Brain pericyte (primary cell): Measurements from ENCODE around the gene CCDC178.
"Not testable (repeated sequence)": the region's sequence is repeated elsewhere in the genome, so short reads cannot be mapped to it uniquely, and the experiment has no call there.

ENCODE experiments used
- DNase-seq: peaks from one replicate; pipeline ENCODE4 v3.0.0-alpha.2; 2012; ENCODE audit warnings: low read depth, low spot score

The CCDC178 gene

DNA sequence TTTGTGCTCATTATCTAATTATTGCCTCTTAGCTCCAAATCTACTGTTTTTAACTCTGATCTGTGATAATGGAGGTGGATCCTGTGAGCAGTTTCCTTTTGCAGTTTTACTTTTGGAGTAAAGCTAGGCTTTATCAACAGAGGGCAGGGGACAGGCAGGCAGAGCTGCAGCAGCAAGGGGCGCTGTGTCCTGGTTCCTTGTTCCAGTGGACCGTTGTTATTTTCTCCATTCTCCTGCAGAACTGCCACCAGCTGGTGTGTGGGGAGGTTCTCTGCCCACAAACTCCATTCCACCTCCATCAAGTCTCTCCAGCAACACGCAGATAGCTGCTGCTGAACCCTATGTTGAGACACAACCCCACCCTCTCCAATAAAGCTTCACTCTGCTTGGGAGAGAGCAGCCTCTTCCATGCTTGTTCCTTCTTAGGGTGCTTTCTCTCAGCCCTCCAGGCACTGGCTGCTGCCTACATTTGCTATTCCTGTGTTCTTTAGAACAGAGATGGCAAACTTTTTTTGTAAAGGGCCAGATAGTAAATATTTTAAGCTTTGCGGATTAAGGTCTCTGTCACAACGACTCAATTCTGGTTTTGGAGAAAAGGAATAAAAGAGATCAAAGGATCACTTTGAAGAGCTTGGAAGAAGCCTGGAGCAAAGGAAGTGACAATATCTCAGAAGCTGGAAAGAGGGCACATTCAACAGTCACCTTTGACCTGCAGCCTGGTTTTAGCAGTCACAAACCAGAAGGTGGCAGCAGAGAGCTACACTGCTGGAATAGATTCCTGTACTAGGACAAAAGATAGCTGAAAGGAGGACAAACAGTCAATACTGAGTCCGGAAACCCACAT is 208.8 kb downstream of the CCDC178 start:
- DNase-seq = peak; percentile 21

DNA sequence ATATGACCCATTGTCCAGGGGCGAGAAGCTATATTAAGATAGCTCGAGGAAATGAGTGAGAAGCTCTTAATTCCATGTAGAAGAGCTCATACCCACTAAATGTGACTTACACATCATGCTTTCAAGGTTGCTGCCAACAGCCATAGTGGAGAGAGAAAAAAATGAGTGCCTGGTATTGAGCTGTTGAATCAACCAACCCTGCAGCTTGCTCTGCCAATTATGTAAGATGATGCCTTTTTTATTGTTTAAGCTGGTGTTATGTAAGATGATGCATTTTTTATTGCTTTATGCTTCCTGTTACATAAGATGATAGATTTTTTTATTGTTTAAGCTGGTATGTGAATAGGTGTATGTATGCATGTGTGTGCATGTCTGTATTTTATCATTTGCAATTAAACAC is 228.2 kb downstream of the CCDC178 start:
- no peak for DNase-seq

DNA sequence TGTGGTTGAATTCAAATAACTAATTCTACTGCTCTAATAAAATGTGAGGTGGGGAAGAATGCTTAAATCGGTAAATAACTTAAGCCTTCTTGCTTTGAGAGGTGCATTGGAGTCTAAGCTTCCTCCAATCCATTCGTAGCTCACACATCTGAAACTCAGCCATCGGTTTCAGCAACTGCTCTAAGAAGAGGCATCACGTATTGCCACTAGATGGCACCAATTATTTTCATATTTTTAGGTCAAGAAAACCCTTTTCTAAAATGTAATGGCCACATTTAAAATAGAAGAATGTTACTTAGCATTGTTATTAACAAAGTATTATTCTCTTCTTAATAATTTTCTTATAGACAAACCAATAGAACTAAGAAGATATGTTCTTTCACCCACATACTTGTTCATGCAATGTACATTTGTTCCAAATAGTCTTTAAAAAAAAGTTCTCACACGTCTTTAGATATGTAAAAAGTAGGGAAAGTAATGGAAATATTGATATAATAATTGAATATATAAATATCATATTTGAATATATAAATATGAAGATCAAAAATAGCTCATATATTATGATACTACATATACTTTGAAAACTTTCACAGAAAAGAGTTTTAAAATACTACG is 229.8 kb downstream of the CCDC178 start:
- DNase-seq = no peak

DNA sequence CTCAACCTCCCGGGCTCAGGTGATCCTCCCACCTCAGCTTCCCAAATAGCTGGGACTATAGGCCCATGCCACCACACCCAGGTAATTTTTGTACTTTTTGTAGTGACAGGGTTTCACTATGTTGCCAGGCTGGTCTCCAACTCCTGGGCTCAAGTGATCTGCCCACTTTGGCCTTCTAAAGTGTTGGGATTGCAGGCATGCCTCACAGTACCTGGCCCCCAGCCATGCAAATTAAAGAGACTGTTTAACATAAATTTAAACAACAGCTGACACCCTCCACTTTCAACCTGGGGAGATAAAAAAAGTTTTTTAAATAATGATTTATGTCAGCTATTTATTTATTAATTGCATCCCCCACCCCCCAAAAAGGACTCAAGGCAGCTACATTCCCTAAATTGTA is 234.7 kb downstream of the CCDC178 start:
- no peak for DNase-seq

DNA sequence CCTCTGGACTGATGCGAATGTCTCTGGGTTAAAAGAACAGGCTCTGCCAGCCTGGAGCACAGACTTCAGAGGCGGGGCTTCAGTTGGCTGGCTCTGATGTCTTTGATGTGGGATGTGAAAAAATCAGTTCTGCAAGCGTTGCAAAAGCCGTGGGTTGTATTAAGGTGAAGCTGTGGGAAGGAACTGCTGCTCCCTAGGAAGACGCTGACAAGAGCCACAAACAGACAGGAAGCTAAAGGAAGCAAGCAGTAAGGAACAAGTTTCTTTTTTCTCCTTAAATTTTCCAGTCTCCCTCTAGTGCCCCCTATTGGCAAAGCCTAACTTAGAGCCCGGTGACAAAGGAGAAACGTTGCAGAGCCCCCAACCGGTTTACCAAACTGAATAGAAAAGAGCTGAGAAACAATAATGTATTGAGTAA is 239.0 kb downstream of the CCDC178 start:
- DNase-seq = no peak

DNA sequence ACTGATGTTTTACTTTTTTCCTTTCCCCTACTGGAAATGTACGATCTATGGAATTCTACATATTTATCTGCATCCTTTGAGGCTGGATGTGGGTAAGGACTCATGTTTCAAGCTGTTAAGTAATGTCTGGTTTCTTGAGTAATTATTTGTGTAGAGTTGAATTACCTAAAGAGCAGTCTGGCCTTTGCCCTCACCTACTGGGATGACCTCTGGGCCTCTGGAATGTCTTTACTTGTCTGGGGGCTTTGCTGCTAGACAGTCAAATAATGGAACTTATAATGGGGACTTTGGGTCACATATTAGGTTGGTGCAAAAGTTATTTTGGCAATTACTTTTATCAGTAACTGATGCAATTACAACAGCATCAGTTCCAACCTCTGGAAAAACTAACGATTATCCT is 244.7 kb downstream of the CCDC178 start:
- DNase-seq = no peak

DNA sequence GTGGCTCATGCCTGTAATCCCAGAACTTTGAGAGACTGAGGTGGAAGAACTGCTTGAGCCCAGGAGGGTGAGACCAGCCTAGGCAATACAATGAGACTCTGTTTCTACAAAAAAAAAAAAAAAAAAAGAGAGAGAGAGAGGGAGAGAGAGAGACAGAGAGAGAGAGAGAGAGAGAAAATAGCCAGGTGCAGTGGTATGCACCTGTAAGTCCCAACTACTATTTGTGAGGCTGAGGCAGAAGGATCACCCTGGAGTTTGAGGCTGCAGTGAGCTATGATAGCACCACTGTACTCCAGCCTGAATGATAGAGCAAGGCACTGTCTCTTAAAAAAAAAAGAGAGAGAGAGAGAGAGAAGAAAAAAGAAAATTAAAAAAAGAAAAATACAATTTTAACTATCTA is 245.7 kb downstream of the CCDC178 start:
- no peak for DNase-seq

DNA sequence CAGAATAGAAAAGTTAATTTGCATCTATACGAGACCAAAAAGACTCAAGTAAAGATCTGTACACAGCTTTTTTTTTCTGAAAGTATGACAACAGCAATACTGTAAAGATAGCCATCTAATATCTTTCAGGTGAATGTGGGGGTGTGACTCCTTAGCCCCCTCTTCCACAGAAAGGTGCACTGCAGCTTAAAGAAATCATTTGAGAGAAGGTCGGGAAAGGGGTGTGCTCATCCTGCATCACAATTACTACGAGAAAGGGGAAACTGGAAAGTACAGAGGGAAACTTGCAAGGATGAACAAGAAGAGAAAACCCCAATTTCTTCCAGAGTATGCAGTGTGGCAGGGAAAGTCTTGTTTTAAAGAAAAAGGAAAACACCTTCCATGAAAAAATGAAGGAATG is 255.6 kb downstream of the CCDC178 start:
- DNase-seq = no peak

DNA sequence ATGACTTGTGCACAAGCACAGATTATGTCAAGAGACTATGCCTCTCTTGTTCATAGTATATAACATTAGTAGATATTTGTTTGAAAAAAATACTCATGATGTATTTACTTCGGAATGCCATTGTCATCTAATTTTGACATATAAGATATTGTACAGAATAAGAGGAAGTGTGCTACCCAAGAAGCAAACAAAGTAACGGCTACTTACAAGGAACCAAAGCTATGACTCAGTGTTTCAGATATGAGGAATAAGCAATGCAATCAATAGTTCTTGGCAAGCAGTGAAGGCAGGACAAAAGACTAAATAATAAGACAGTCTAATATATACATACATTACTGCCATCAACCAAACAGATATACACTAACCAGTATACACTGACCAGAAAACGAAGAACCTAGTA is 256.3 kb downstream of the CCDC178 start:
- no peak for DNase-seq

DNA sequence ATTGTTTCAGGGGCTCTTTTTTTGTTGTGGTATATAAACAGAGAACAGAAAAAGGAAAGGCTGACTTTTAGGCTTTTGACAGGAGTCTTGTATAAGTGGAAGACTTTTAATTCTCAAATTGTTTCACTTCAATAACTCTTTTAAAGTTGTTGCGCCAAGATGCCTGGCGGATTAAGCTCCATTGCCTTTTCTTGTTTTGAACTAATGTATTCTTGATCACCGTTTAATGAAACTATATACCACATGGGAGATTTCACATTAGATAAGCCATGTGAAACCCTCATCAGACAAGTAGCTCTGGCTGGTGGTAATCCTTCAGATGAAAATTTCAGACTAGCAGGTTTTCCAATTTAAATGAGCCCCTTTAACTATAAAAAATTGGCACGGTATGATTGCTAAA is 257.4 kb downstream of the CCDC178 start:
- no peak for DNase-seq

DNA sequence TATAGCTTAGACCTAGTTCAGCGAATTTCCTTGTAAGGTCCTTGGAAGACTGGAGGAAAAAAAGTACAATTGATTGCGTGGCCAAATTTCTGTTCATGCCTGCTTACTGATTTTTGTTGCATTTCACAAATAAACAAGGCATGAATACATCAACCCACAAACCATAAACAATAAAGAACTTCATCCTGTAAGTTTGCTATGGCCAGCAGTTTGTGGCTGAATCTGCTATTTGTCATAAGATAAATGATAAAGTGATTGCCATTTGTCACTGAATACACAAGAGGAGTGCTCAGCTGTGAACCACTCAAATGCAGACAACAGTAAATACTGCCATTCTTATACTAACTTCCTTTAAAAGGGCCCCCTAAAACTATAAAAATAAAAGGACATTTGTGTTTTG is 259.5 kb downstream of the CCDC178 start:
- DNase-seq = no peak

DNA sequence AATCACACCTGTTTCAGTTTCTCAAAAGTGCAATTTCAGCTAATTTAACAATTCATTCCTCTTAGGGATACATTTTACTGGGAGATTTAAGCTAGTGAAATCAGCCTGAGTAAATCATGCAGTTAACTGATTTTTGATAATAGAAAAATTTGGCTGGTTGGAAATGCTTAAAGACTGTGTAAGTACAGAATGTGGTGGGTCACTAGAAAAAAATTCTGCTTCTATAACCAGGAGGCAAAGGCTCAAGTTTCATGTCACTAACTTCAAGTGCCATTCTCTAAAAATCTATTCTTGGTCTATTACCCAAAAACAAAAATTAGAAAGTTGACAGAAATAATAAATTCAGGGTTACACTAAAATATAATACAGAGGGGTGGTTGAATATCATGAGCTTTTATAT is 271.3 kb downstream of the CCDC178 start:
- DNase-seq = no peak

DNA sequence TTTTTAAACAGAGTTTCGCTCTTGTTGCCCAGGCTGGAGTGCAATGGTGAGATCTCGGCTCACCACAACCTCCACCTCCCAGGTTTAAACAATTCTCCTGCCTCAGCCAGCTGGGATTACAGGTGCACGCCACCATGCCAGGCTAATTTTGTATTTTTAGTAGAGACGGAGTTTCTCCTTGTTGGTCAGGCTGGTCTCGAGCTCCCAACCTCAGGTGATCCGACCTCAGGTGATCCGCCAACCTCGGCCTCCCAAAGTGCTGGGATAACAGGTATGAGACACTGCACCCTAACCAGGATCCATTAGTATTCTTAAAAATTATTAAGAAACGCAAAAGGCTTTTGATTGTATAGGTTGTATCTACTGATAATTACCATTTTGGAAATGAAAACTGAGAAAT is 276.4 kb downstream of the CCDC178 start:
- not testable (repeated sequence) for DNase-seq

DNA sequence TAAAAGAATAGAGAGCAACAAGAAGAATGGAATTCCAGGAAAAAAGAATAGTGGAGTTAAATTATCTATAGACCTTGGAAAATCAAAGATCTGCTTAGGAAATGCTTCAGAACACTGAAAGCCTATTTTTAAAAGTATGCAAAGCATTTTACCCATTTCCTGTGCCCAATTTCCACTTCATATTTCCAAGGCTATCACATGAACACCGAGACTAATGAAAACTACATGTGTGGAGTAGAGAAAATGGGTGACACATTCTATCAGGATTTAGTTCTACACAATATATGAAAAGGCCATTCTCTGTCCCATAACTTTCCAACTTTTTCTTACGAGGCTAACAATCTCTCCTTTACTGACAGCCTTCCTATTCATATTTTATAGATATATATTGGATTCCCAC is 279.4 kb downstream of the CCDC178 start:
- DNase-seq = no peak

DNA sequence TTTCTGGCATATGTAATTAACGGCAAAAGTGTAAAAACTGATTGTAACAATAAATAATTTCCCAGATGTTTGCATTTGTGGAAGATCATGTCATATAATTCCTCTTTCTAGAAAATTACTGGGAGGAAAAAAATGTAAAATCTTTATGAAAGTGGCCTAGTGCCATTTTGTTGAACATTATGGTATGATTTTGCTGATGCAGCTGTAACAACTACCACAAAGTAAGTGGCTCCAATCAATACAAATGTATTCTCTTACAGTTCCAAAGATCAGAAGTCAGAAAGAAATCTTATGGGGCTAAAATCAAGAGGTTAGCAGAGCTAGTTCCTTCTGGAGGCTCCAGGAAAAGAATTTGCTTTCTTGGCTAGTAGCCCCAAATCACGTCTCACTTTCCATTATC is 281.4 kb downstream of the CCDC178 start:
- no peak for DNase-seq

DNA sequence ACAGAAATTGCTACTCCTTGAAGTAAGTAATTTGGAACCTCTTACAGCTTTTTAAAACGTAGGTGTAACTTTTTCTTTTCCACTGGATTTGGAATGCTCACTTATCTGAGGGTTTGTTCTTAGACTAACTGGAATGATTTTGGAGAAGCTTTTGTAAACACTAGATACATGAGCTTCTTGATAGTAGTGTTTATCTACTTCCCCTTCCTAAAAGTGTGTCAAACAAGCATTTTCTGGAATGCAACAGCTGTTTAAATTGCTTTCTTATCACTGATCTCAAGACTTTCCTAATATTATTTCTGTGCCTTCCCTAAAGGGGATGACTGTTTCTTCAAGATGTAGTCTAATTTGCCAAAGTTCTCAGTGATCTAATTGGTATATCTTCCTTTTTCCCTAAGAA is 282.6 kb downstream of the CCDC178 start:
- no peak for DNase-seq

DNA sequence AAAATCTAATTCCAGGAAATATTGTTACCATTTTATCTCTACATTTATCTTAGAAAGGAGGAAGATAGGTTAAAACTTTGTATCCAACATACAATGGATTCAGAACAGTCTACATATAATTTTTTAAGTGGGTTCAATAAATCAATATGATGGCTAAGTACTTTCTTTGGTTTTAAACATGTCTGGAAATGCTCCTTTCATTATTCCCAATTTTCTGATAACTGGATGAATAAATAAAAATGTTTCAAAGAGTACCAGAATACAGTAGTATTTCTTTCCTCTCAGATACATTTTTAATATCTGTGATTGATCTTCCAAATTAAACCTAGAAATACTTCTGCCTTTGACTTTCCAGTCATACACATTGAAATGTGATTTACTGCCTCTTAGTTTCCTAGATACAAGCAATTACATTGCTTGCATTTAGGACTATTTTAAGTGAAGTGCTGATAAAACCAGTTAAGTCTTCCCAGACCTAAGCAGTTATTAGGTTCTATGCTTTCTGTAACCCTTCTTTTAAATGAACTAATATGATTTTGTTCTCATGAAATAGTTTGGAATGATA is 283.5 kb downstream of the CCDC178 start:
- DNase-seq = no peak

DNA sequence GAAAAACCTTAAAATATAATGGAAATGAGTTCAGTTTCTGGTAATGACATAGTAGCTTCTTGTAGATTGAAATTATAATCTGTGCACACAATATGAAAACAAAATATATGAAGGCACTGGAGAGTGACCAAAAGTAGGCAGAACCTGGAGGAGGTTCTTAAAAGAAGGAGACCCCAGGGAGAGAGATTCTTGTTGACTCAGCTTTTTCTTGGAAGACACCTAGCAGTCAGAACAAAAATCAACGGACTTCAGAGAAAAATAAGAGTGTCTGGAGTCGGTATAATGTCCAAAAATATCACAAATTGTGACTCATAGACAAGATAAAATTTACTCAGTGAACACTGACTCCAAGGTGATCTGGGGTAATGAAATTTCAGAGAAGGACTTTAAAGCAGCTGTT is 286.5 kb downstream of the CCDC178 start:
- DNase-seq = no peak

DNA sequence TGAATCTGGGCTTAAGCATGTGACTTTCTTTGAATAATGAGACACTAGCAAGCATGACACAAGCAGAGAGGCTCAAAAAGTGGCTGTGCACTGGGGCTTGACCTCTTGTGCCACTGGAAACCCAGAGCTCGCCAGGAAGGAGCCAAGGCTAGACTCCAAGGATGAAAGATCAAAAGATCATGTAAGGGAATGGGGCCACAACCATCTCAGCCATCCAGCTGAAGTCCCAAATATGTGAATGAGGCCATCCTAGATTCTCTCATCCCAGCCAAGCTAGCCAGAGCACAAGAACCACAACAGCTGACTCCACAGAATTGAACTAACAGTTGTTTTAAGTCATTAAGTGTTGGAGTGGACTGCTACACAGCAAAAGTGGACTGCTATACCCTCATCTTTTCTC is 288.1 kb downstream of the CCDC178 start:
- DNase-seq = no peak

DNA sequence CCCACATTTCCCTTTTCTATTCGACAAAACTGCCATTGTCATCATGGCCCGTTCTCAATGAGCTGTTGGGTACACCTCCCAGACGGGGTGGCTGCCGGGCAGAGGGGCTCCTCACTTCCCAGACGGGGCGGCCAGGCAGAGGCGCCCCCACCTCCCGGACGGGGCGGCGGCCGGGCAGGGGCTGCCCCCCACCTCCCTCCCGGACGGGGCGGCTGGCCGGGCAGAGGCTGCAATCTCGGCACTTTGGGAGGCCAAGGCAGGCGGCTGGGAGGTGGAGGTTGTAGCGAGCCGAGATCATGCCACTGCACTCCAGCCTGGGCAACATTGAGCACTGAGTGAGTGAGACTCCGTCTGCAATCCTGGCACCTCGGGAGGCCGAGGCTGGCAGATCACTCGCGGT is 292.7 kb downstream of the CCDC178 start:
- not testable (repeated sequence) for DNase-seq

DNA sequence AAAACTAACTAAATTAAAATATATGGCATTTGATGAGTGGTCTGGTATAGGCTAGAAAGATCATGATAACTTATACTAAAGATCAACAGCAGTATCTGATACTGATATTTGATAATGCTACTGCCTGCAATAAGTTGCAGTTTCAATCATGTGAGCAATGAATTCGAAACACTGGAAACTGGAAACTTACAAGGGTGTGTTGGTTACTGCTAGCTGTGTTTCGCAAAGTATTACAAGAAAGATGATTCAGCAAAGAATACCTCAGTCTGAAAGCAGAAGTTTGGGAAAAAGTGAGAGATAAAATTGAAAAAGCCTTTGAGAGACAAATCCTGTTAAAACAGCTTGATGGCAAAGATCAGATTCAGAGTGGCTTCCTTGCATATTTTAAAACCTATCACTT is 294.5 kb downstream of the CCDC178 start:
- DNase-seq = no peak

DNA sequence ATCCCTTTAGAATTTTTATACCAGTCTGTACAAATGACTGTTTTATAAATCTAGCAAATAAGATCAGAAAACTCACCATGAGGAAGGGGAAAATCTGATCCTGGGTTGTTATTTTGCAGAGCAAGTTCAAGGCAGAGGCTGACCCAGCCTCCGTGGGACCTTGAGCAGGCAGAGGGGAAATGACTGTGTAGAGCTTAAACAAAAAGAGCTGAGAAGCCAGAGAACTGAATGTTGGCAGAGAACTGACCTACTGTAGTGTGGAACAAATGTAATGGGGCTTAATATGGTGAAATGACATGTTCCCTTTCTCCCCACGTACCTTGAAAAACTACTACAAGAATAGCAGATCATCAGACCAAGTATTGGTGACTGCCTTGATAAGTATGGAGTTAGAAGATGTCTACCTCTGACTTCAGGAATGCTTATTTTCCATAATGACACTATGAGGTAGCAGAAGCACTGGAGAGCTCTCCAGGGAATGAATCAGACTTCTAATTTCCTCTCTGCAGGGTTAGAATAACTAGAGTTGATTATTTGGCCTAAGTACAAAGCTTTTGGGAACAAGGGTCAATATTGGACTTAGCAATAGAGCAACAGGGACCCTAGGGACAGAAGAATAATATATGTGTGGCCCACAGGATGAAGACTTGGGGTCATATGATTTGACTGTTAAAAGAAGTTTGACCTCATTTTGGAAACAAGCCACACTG is 304.4 kb downstream of the CCDC178 start:
- no peak for DNase-seq
